GM23338 (cell line): Measurements from ENCODE around the gene GTF3C5. TPM values are rescaled to one million over a fixed set of nuclear protein-coding genes. Genes with fewer than 3 reads are reported as not detected.

Experiments used
- ATAC-seq: fragments of 200-7000 bp; cut with Tn5 transposase; 3 replicates; pipeline ENCODE4 v1.9.1; 2020
- DNase-seq: peaks from one replicate; pipeline ENCODE4 v3.0.0-alpha.2; 2015; ENCODE audit warnings: low spot score
- H2AFZ ChIP-seq: fragments of 200-600 bp; sonication (generic); 2 replicates; pipeline ENCODE4 v1.8.0; 2016; ENCODE audit warnings: antibody characterized with exemption, mild to moderate bottlenecking, moderate library complexity
- H3F3A ChIP-seq: fragments of 200-600 bp; sonication (generic); replicated peaks from 2 replicates; pipeline ENCODE4 v1.8.0; 2017; ENCODE audit warnings: antibody characterized with exemption, mixed run types, low read depth
- H3K27ac ChIP-seq: fragments of 200-600 bp; sonication (generic); 2 replicates; pipeline ENCODE4 v1.6.1; 2016; ENCODE audit warnings: low read depth
- H3K27me3 ChIP-seq: fragments of 200-600 bp; sonication (generic); 2 replicates; pipeline ENCODE4 v1.8.0; 2016; ENCODE audit warnings: mild to moderate bottlenecking, mixed run types, moderate library complexity; ENCODE audit not compliant: insufficient read depth
- H3K36me3 ChIP-seq: fragments of 200-600 bp; sonication (generic); 2 replicates; pipeline ENCODE4 v1.8.0; 2016; ENCODE audit warnings: mild to moderate bottlenecking; ENCODE audit not compliant: insufficient read depth
- H3K4me1 ChIP-seq: fragments of 200-600 bp; sonication (generic); 2 replicates; pipeline ENCODE4 v1.8.0; 2016; ENCODE audit warnings: mild to moderate bottlenecking, moderate library complexity; ENCODE audit not compliant: insufficient read depth
- H3K4me2 ChIP-seq: fragments of 200-600 bp; sonication (generic); 2 replicates; pipeline ENCODE4 v1.7.1; 2017; ENCODE audit warnings: mixed run types
- H3K4me3 ChIP-seq: fragments of 200-600 bp; sonication (generic); 2 replicates; pipeline ENCODE4 v1.6.1; 2016; ENCODE audit warnings: mixed run types
- H3K79me2 ChIP-seq: fragments of 200-600 bp; sonication (generic); replicated peaks from 2 replicates; pipeline ENCODE4 v1.8.0; 2017; ENCODE audit warnings: mild to moderate bottlenecking; ENCODE audit not compliant: insufficient read depth
- H3K9me2 ChIP-seq: fragments of 200-600 bp; sonication (generic); 2 replicates; pipeline ENCODE4 v1.8.0; 2017; ENCODE audit not compliant: insufficient read depth
- H4K20me1 ChIP-seq: fragments of 200-600 bp; sonication (generic); replicated peaks from 2 replicates; pipeline ENCODE4 v1.8.0; 2017; ENCODE audit warnings: mild to moderate bottlenecking; ENCODE audit not compliant: insufficient read depth
- H3K27ac Mint-ChIP-seq: 2 replicates; pipeline ENCODE4 v1.8.0; 2020; ENCODE audit warnings: inconsistent platforms, mild to moderate bottlenecking, moderate library complexity, mixed read lengths
- H3K27me3 Mint-ChIP-seq: 3 replicates; pipeline ENCODE4 v1.8.0; 2022; ENCODE audit warnings: low read depth, mild to moderate bottlenecking, moderate library complexity, mixed read lengths, inconsistent platforms; ENCODE audit not compliant: insufficient read depth, poor library complexity
- H3K36me3 Mint-ChIP-seq: 3 replicates; pipeline ENCODE4 v1.8.0; 2021; ENCODE audit warnings: low read depth, mild to moderate bottlenecking, inconsistent platforms, moderate library complexity, mixed read lengths
- H3K4me1 Mint-ChIP-seq: 3 replicates; pipeline ENCODE4 v1.8.0; 2020; ENCODE audit warnings: mild to moderate bottlenecking, inconsistent platforms, mixed read lengths
- H3K4me3 Mint-ChIP-seq: 3 replicates; pipeline ENCODE4 v1.8.0; 2021; ENCODE audit warnings: moderate library complexity, mild to moderate bottlenecking, inconsistent platforms, mixed read lengths
- H3K9me3 Mint-ChIP-seq: 3 replicates; pipeline ENCODE4 v1.8.0; 2020; ENCODE audit warnings: moderate library complexity, mild to moderate bottlenecking, inconsistent platforms, mixed read lengths
- EZH2 ChIP-seq: fragments of 200-600 bp; sonication (generic); IDR thresholded peaks from one replicate; pipeline ENCODE4 v1.8.0; 2017; ENCODE audit warnings: antibody characterized with exemption, mild to moderate bottlenecking, low read depth; ENCODE audit not compliant: unreplicated experiment
- EZH2phosphoT487 ChIP-seq: fragments of 200-600 bp; sonication (generic); IDR thresholded peaks from one replicate; pipeline ENCODE4 v1.8.1; 2018; ENCODE audit warnings: antibody characterized with exemption; ENCODE audit not compliant: unreplicated experiment
- JUNB ChIP-seq: IDR thresholded peaks from one replicate; pipeline ENCODE4 v1.6.1; 2016; ENCODE audit warnings: antibody characterized with exemption; ENCODE audit not compliant: unreplicated experiment
- NANOG ChIP-seq: IDR thresholded peaks from 2 replicates; pipeline ENCODE4 v1.6.1; 2016; ENCODE audit warnings: antibody characterized with exemption, borderline replicate concordance
- POLR2AphosphoS5 ChIP-seq: IDR thresholded peaks from 2 replicates; pipeline ENCODE4 v1.6.1; 2016; ENCODE audit warnings: antibody characterized with exemption, low read depth
- ZNF114 ChIP-seq: fragments of 250-450 bp; sonication (Bioruptor Pico); IDR thresholded peaks from 2 replicates; pipeline ENCODE4 v1.5.0; 2020; ENCODE audit warnings: mild to moderate bottlenecking, moderate library complexity
- ZNF331 ChIP-seq: fragments of 250-450 bp; sonication (Bioruptor Pico); IDR thresholded peaks from 2 replicates; pipeline ENCODE4 v1.5.0; 2020; ENCODE audit warnings: low read depth, mild to moderate bottlenecking, moderate library complexity
- ZNF462 ChIP-seq: fragments of 250-450 bp; sonication (Bioruptor Pico); IDR thresholded peaks from 2 replicates; pipeline ENCODE4 v1.5.0; 2020; ENCODE audit warnings: mild to moderate bottlenecking, moderate library complexity
- polyA plus RNA-seq: library from polyadenylated mRNA; unstranded; fragments of >200 nt; fragmentation: Nextera tagmentation; extraction: Ambion mirVana; gene quantifications from 2 replicates; pipeline ENCODE4 v1.2.1, GENCODE V29; 2016
- total RNA-seq: library from RNA; depleted of rRNA; stranded (reverse); fragments of >200 nt; shearing (Covaris generic); gene quantifications from 2 replicates; pipeline ENCODE4 v1.2.3, GENCODE V29; 2014
- TF ChIP-seq, protein P1 (sequence below): IDR thresholded peaks from one replicate; pipeline ENCODE4 v1.6.1; 2018; ENCODE audit warnings: antibody characterized with exemption; ENCODE audit not compliant: unreplicated experiment
- TF ChIP-seq, protein P2 (sequence below): IDR thresholded peaks from 2 replicates; pipeline ENCODE4 v1.6.1; 2016; ENCODE audit warnings: antibody characterized with exemption
- TF ChIP-seq, protein P3 (sequence below), 2 experiments: fragments of 200-600 bp in 1 of 2; sonication (generic) in 1 of 2; conservative IDR thresholded peaks; 2 replicates each; pipeline versions ENCODE4 v1.5.1 to v1.6.1; 2016 to 2017; ENCODE audit warnings: antibody characterized with exemption in 2 of 2, low read depth in 2 of 2, mild to moderate bottlenecking in 2 of 2, moderate library complexity in 1 of 2

The GTF3C5 gene
- total and polyA plus RNA-seq, 2 experiments from 2014 or later = 46.0 to 78.8 TPM

DNA sequence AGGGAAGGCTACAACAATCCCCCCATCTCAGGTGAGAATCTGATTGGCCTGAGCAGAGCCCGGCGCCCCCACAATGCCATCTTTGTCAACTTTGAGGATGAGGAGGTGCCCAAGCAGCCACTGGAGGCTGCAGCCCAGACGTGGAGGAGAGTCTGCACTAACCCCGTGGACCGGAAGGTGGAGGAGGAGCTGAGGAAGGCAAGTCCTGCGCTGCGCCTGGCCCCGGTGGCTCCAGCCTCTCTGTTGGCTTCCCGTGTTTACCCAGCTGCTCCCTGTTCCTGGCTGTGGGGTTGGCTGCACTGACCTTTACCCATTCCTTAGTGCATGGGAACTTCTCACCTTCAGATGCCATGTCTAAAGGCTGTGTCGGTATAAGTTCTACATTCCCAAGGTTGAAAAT is 20.0 kb downstream of the GTF3C5 start:
- no peaks in the 10 kb centered on the region for H3K27me3 ChIP-seq
- Mint-ChIP-seq H3K4me1 (no peaks in the 10 kb centered on the region; the same call in 2 of the 3 replicates), H3K27ac (no peak overlapping the region), H3K27me3 (peaks cover 5% of the 10 kb centered on the region), H3K36me3 (peaks cover 66% of the 10 kb centered on the region), H3K9me3 (no peaks in the 10 kb centered on the region), H3K4me3 (no peak overlapping the region)
- no peak overlapping the region for H3K4me3 ChIP-seq
- H3K4me1 ChIP-seq = no peaks in the 10 kb centered on the region
- TF ChIP-seq ZNF462 (CRISPR knock-in tag) (no peak), ZNF331 (CRISPR knock-in tag) (no peak), POLR2AphosphoS5 (no peak), ZNF114 (no peak), EZH2phosphoT487 (no peak), JUNB (no peak), EZH2 (no peak), NANOG (no peak)
- TF ChIP-seq, protein P1, sequence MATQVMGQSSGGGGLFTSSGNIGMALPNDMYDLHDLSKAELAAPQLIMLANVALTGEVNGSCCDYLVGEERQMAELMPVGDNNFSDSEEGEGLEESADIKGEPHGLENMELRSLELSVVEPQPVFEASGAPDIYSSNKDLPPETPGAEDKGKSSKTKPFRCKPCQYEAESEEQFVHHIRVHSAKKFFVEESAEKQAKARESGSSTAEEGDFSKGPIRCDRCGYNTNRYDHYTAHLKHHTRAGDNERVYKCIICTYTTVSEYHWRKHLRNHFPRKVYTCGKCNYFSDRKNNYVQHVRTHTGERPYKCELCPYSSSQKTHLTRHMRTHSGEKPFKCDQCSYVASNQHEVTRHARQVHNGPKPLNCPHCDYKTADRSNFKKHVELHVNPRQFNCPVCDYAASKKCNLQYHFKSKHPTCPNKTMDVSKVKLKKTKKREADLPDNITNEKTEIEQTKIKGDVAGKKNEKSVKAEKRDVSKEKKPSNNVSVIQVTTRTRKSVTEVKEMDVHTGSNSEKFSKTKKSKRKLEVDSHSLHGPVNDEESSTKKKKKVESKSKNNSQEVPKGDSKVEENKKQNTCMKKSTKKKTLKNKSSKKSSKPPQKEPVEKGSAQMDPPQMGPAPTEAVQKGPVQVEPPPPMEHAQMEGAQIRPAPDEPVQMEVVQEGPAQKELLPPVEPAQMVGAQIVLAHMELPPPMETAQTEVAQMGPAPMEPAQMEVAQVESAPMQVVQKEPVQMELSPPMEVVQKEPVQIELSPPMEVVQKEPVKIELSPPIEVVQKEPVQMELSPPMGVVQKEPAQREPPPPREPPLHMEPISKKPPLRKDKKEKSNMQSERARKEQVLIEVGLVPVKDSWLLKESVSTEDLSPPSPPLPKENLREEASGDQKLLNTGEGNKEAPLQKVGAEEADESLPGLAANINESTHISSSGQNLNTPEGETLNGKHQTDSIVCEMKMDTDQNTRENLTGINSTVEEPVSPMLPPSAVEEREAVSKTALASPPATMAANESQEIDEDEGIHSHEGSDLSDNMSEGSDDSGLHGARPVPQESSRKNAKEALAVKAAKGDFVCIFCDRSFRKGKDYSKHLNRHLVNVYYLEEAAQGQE = no peak
- TF ChIP-seq, protein P2, sequence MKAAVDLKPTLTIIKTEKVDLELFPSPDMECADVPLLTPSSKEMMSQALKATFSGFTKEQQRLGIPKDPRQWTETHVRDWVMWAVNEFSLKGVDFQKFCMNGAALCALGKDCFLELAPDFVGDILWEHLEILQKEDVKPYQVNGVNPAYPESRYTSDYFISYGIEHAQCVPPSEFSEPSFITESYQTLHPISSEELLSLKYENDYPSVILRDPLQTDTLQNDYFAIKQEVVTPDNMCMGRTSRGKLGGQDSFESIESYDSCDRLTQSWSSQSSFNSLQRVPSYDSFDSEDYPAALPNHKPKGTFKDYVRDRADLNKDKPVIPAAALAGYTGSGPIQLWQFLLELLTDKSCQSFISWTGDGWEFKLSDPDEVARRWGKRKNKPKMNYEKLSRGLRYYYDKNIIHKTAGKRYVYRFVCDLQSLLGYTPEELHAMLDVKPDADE = no peak
- TF ChIP-seq, protein P3, sequence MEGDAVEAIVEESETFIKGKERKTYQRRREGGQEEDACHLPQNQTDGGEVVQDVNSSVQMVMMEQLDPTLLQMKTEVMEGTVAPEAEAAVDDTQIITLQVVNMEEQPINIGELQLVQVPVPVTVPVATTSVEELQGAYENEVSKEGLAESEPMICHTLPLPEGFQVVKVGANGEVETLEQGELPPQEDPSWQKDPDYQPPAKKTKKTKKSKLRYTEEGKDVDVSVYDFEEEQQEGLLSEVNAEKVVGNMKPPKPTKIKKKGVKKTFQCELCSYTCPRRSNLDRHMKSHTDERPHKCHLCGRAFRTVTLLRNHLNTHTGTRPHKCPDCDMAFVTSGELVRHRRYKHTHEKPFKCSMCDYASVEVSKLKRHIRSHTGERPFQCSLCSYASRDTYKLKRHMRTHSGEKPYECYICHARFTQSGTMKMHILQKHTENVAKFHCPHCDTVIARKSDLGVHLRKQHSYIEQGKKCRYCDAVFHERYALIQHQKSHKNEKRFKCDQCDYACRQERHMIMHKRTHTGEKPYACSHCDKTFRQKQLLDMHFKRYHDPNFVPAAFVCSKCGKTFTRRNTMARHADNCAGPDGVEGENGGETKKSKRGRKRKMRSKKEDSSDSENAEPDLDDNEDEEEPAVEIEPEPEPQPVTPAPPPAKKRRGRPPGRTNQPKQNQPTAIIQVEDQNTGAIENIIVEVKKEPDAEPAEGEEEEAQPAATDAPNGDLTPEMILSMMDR (conservative IDR thresholded peaks at IDR 0.05; ENCODE audit: low read depth in 2 of 2) = no peak
- no peak for ATAC-seq
- H3K36me3 ChIP-seq = peaks cover 4% of the 10 kb centered on the region; the same call in 1 of the 2 replicates
- DNase-seq = no peak
- H3K4me2 ChIP-seq = no peak overlapping the region
- H3K79me2 ChIP-seq = 0 out of 2 replicates have a peak, but pooled peaks cover 4% of the 10 kb centered on the region
- no peak overlapping the region for H2AFZ ChIP-seq
- H3F3A ChIP-seq = no peaks in the 10 kb centered on the region
- H4K20me1 ChIP-seq = no peaks in the 10 kb centered on the region; the same call in 1 of the 2 replicates
- H3K27ac ChIP-seq = no peak overlapping the region
- no peaks in the 10 kb centered on the region for H3K9me2 ChIP-seq
